Mesenteric fat pad (tissue), 1 donor: ENCODE measurements around the gene COL18A1. TPM values are rescaled to one million over a fixed set of nuclear protein-coding genes. Genes with fewer than 3 reads are reported as not detected.

ENCODE experiments used
- DNase-seq: peaks from one replicate; pipeline ENCODE4 v3.0.0-alpha.2; 2020; ENCODE audit warnings: low spot score
- microRNA-seq: library from miRNA; unstranded; fragments of <30 nt; microRNA quantifications from one replicate; pipeline ENCODE4 v1.2.0, GENCODE V29; 2020; ENCODE audit warnings: borderline number of aligned reads
- total RNA-seq: library from RNA; stranded (reverse); fragmentation: NEBNext Ultra II Directional; extraction: Animal tissue kit (Norgen Biotek cat#: 25700); gene quantifications from one replicate; pipeline ENCODE4 v1.2.1, GENCODE V29; 2021
- donor health status: DM: yes; HTN: yes; CAD: no.

Gene COL18A1
- total RNA-seq, 1 donor from 2014 or later, result 79.8 TPM

DNA sequence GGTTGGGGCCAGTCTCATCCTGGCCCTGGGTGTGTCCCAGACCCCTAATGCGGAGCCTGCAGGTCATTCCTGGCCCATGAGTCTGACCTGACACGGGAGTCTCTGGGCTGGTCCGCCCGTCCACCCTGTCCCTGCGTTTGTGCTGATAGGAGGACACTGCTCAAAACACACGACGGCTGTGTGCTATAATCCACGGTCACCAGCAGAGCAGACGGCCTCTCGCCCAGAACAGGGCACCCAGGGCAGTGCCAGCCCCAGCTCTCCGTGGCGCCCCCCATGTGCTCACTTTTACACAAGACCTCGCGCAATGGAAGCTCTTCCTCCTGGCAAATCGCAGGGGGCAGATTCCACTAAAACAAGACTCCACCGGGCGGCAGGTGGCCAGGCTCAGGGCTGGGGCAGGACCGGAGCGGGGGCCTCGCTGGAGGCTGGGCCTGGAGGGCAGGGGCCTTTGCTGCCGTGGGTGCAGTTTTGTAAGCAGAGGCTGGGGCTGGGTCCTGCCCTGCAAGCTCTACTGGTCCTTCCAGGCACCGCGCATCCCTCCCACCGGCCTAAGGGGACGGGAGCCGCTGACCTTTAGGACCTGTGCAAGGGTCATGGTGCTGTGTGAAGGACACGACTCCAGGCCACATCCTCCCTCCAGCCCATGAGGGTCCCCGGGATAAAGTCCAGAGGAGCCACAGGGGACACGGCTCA, 147.9 kb downstream of the COL18A1 start:
- peak; percentile 86 for DNase-seq

DNA sequence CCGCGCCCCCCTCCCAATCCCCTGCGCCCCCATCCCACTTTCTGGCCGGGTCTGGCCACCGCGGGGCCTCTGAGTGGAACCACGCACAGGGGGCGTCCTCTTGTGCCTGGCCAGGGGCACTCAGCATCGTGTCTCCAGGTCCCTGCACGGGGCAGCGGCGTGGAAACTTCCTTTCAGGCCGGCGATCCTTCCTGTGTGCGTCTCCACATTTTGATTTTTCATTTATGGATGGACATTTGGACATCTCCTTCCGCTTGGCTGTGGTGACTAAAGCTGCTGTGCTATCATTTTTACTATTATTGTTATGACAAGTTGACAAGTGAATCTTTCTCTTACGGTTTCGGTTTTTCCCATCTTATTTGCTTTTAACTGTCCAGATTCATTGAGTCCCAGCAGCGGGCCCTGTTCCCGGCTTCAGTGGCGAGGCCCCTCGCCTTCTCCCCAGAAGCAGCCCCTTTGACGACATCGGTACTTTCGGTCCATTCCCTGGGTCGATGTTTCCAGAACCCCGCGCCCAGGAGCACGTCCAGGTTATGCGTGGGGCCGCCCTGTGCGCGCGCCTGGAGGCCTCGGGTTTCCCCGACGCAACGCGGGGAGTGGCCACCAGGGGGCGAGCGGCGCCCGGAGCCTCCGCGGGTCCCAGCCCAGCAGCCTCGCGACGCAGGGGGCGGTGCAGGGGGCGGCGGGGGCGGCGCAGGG, 149.7 kb downstream of the COL18A1 start:
- DNase-seq, result peak; percentile 96

DNA sequence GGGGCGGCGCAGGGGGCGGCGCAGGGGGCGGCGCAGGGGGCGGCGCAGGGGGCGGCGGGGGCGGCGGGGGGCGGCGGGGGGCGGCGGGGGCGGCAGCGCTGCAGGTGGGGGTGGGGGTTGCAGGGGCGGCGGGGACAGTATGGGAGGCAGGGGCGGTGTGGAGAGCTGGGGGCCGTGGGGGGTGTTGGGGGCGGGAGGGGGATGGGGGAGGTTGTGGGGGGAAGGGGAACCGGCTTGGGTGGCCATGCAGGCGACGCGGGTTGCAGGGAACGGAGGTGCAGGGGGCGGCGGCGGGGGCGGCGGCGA, 150.2 kb downstream of the COL18A1 start:
- no peak for DNase-seq

- DNase-seq, result peak; percentile 90
Measured at GRCh38 chr21:45555557-45556301, 150.8 kb downstream of the COL18A1 start.

DNA sequence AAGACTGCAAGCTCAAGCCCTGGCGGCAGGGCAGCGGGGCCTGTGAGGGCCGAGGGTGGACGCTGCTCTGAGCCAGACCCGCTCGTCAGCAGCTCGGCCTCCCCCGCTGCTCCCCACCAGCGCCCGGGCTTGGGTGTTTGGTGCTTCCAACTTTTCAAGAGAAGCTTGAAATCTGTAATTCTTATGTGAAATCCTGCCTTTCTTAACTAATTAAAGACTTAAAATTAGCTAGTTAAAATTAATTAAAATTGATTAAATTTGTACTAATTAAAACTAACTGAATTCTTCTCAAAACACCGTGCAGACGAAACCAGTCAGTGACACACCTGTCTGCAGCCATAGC, 151.3 kb downstream of the COL18A1 start:
- DNase-seq, result no peak

- peak; percentile 88 for DNase-seq
Measured at GRCh38 chr21:45556645-45557615, 152.0 kb downstream of the COL18A1 start.

DNA sequence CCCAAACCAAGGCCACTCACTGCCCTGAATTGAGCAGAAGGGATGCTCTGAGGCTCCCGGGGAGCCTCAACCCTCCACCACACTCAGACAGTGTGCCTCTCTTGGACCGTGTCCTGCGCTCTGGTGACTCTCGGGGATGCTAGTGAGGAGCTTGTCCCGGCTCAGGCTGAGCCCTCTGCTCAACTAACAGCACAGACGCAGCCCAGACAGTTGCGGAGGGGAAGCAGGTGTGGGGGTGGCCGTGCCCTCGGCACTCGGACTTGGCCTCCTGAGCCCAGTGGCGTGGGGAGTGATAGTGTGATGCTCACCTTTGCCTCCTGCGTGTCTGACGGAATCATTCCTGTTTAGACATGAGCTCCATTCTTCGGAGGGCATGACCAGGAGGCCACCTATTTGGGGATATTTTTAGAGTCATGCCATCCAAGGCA, 152.7 kb downstream of the COL18A1 start:
- DNase-seq, result no peak

- DNase-seq, result peak; percentile 82
Measured at GRCh38 chr21:45558044-45558721, 153.2 kb downstream of the COL18A1 start.

- peak; percentile 84 for DNase-seq
Measured at GRCh38 chr21:45559216-45560105, 154.5 kb downstream of the COL18A1 start.

DNA sequence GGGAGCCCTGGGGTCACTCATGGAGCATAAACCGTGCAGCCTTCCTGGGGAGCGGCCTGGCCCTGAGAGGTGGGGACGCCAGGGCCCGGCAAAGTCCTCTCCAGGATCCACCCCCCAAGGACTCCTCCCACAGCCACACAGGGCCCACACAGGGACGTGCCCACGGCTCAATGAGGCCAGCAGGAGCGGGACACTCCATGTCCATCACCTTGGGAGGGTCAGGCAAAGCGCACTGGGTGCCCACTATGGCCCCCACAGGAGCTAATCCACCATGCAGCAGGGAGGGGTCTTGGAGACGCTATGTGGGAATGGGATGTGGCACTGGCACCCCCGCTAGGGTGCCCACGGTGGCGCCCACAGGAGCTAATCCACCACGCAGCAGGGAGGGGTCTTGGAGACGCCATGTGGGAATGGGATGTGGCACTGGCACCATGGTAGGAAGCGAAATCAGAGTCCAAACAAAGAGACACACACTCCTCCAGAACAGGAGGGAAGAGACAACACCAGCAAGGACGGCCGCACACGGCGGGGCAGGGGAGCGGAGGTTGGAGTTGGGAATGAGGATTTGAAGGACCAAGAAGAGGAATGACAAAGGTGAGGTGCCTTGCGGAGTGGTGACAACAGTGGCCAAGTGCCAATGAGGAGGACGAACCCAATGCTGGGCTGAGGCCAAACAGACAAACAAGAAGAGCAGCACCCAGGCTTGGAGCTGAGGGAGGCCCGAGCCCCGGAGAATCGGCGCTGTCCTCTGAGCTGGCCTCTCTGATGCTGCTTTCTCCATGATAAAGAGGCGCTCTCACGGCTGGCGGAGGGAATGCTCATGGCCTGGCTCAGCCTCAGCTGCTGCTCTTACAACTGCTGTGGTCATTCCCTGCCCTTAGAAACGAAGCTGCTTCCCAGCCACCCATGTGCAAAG, 155.4 kb downstream of the COL18A1 start:
- DNase-seq, result peak; percentile 81

DNA sequence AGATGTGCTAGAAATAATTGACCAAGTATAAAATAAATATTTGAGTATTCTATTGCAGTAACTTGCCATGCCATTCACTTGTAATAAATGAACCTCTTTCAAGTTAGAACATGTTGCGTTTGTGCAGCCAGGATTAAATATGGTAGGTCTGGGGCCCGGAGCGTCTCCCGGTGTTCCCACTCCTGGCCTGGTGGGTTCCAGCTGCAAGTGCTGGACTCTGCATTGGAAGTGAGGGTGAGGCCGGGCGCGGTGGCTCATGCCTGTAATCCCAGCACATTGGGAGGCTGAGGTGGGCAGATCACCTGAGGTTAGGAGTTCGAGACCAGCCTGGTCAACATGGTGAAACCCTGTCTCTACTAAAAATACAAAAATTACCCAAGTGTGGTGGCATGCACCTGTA, 156.3 kb downstream of the COL18A1 start:
- DNase-seq, result peak; percentile 76

GRCh38 chr21:45562402-45562801, 157.4 kb downstream of the COL18A1 start:
- DNase-seq, result peak; percentile 59

- no peak for DNase-seq
Measured at GRCh38 chr21:45562965-45563364, 158.0 kb downstream of the COL18A1 start.

Small RNA genes lying within 50 kb of the gene (microRNA-seq; reads per million reads assigned to microRNA genes)
- 3.6 reads per million for gene MIR6815

Other genes with a start within 250 kb of the COL18A1 start
- 29.6 TPM for gene POFUT2, start 117.3 kb upstream of the COL18A1 start, total RNA-seq
- gene SLC19A1, start 137.3 kb downstream of the COL18A1 start, total RNA-seq, result 21.7 TPM
- gene PCBP3, start 238.6 kb downstream of the COL18A1 start, total RNA-seq, result 32.4 TPM